ACC112 (cell line): ENCODE measurements around the gene HEXB.

Source experiments
- H2AFZ ChIP-seq: fragments of 200-600 bp; sonication (generic); one replicate; pipeline ENCODE4 v1.6.0; 2017; ENCODE audit warnings: antibody characterized with exemption, low read length; ENCODE audit not compliant: unreplicated experiment
- H3K27ac ChIP-seq: fragments of 200-600 bp; sonication (generic); 2 replicates; pipeline ENCODE4 v1.5.1; 2014; ENCODE audit warnings: low read depth, mild to moderate bottlenecking, antibody characterized with exemption, low read length, moderate library complexity
- H3K27me3 ChIP-seq: fragments of 200-600 bp; sonication (generic); 2 replicates; pipeline ENCODE4 v1.6.1; 2014; ENCODE audit warnings: mild to moderate bottlenecking, antibody characterized with exemption, low read length, moderate library complexity, mixed read lengths; ENCODE audit not compliant: insufficient read depth
- H3K36me3 ChIP-seq: fragments of 200-600 bp; sonication (generic); 2 replicates; pipeline ENCODE4 v1.6.1; 2016; ENCODE audit warnings: mild to moderate bottlenecking, antibody characterized with exemption, low read length, moderate library complexity, mixed read lengths; ENCODE audit not compliant: insufficient read depth
- H3K4me1 ChIP-seq: fragments of 200-600 bp; sonication (generic); one replicate; pipeline ENCODE4 v1.6.1; 2016; ENCODE audit warnings: low read length, mixed read lengths; ENCODE audit not compliant: insufficient read depth, unreplicated experiment, control insufficient read depth
- H3K4me3 ChIP-seq: fragments of 200-600 bp; sonication (generic); 2 replicates; pipeline ENCODE4 v1.5.1; 2014; ENCODE audit warnings: mild to moderate bottlenecking, low read depth, low read length
- H3K79me2 ChIP-seq: fragments of 200-600 bp; sonication (generic); one replicate; pipeline ENCODE4 v1.6.0; 2016; ENCODE audit warnings: low read length; ENCODE audit not compliant: control insufficient read depth, unreplicated experiment, insufficient read depth

Gene HEXB

GRCh38 chr5:74659172-74659571, 25.9 kb upstream of the HEXB start:
- no peaks in the 10 kb centered on the region for H3K79me2 ChIP-seq
- peaks cover 9% of the 10 kb centered on the region for H3K4me1 ChIP-seq
- H3K27me3 ChIP-seq: no peaks in the 10 kb centered on the region
- H3K4me3 ChIP-seq: no peak overlapping the region
- H3K27ac ChIP-seq: no peak overlapping the region
- H2AFZ ChIP-seq: no peak overlapping the region
- no peaks in the 10 kb centered on the region for H3K36me3 ChIP-seq

DNA sequence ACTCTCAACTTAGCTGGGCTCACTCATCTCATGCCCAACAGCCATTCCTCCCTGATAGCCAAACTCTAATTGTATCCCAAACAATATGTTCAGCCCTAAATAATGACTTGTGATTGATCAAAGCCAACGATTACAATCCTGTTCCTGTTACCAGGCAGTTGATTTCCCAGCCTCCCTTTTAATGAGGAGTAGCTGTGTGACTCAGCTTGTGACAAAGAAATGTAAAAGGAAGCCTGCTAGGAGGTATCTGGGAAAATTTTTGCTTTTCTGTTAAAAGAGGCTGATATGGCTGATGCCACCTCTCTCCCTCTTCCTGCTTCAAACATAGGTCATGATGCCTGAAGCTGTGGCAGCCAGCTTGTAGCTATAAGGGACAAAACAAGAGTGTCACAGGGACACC, 24.9 kb upstream of the HEXB start:
- Histone ChIP-seq H3K27ac (no peak overlapping the region), H3K27me3 (no peaks in the 10 kb centered on the region), H3K36me3 (no peaks in the 10 kb centered on the region), H3K4me3 (no peak overlapping the region), H3K4me1 (peaks cover 9% of the 10 kb centered on the region), H2AFZ (no peak overlapping the region), H3K79me2 (no peaks in the 10 kb centered on the region)

GRCh38 chr5:74660873-74661272, 24.2 kb upstream of the HEXB start:
- no peaks in the 10 kb centered on the region for H3K79me2 ChIP-seq
- H2AFZ ChIP-seq: no peak overlapping the region
- no peaks in the 10 kb centered on the region for H3K36me3 ChIP-seq
- H3K27me3 ChIP-seq: no peaks in the 10 kb centered on the region
- peaks cover 9% of the 10 kb centered on the region for H3K4me1 ChIP-seq
- H3K4me3 ChIP-seq: no peak overlapping the region
- H3K27ac ChIP-seq: no peak overlapping the region

DNA sequence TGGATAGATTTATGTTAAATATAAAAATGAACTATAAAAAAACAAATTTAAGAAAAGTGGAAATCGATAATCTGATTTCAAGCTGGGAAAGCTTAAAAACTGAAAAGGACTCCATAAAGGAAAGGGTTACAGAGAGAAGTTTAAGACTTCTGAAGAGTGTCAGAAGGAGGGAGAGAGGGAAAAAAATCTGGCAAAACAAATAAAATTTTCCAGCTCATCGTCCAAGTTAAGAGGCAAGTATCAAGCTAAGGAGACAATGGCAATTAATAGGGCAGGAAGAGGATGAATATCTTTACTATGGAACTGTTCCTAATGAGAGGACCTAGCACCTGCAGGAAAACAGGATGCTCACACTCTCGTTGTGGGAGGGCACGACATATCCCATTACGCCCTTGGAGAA, 20.5 kb upstream of the HEXB start:
- Histone ChIP-seq H3K27me3 (no peaks in the 10 kb centered on the region), H2AFZ (no peak overlapping the region), H3K27ac (no peak overlapping the region), H3K4me1 (peaks cover 9% of the 10 kb centered on the region), H3K79me2 (no peaks in the 10 kb centered on the region), H3K4me3 (no peak overlapping the region), H3K36me3 (no peaks in the 10 kb centered on the region)

DNA sequence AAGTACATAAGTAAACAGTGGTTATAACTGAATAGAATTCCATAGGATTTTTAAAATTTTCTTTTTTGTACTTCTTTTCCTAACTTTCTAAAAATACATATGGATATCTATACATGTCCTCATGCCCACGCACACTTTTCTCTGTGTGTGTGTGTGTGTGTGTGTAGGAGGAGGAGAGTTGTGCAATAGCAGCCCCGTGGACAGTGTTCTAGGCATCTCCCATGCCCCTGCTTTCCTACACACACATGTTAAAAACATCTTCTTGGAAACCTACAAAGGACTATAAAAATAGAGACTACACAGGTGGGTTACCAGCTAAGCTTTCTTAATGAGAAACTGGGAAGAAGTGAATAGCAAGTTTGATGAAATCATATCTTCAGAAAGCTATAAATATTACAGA, 19.8 kb upstream of the HEXB start:
- no peak overlapping the region for H3K4me3 ChIP-seq
- no peaks in the 10 kb centered on the region for H3K79me2 ChIP-seq
- H3K4me1 ChIP-seq: peaks cover 9% of the 10 kb centered on the region
- H3K27me3 ChIP-seq: no peaks in the 10 kb centered on the region
- H3K27ac ChIP-seq: no peak overlapping the region
- no peak overlapping the region for H2AFZ ChIP-seq
- H3K36me3 ChIP-seq: no peaks in the 10 kb centered on the region

- Histone ChIP-seq H3K27ac (no peak overlapping the region), H2AFZ (no peak overlapping the region), H3K36me3 (no peaks in the 10 kb centered on the region), H3K4me3 (no peak overlapping the region), H3K27me3 (no peaks in the 10 kb centered on the region), H3K79me2 (no peaks in the 10 kb centered on the region), H3K4me1 (peaks cover 3% of the 10 kb centered on the region)
These were observed 19.2 kb upstream of the HEXB start for GRCh38 chr5:74665816-74666215.

GRCh38 chr5:74667396-74667795, 17.6 kb upstream of the HEXB start:
- H3K27me3 ChIP-seq: no peaks in the 10 kb centered on the region
- H3K27ac ChIP-seq: no peak overlapping the region
- no peaks in the 10 kb centered on the region for H3K36me3 ChIP-seq
- no peak overlapping the region for H2AFZ ChIP-seq
- H3K4me3 ChIP-seq: no peak overlapping the region
- H3K4me1 ChIP-seq: no peaks in the 10 kb centered on the region
- H3K79me2 ChIP-seq: no peaks in the 10 kb centered on the region

GRCh38 chr5:74669821-74670220, 15.2 kb upstream of the HEXB start:
- no peaks in the 10 kb centered on the region for H3K36me3 ChIP-seq
- no peaks in the 10 kb centered on the region for H3K79me2 ChIP-seq
- H3K4me1 ChIP-seq: peaks cover 8% of the 10 kb centered on the region
- H2AFZ ChIP-seq: no peak overlapping the region
- H3K4me3 ChIP-seq: no peak overlapping the region
- no peak overlapping the region for H3K27ac ChIP-seq
- H3K27me3 ChIP-seq: no peaks in the 10 kb centered on the region

GRCh38 chr5:74670396-74671038, 14.5 kb upstream of the HEXB start:
- Histone ChIP-seq H3K79me2 (no peaks in the 10 kb centered on the region), H3K36me3 (no peaks in the 10 kb centered on the region), H2AFZ (no peak overlapping the region), H3K4me3 (no peak overlapping the region), H3K27me3 (no peaks in the 10 kb centered on the region), H3K4me1 (peaks cover 8% of the 10 kb centered on the region), H3K27ac (no peak overlapping the region)

DNA sequence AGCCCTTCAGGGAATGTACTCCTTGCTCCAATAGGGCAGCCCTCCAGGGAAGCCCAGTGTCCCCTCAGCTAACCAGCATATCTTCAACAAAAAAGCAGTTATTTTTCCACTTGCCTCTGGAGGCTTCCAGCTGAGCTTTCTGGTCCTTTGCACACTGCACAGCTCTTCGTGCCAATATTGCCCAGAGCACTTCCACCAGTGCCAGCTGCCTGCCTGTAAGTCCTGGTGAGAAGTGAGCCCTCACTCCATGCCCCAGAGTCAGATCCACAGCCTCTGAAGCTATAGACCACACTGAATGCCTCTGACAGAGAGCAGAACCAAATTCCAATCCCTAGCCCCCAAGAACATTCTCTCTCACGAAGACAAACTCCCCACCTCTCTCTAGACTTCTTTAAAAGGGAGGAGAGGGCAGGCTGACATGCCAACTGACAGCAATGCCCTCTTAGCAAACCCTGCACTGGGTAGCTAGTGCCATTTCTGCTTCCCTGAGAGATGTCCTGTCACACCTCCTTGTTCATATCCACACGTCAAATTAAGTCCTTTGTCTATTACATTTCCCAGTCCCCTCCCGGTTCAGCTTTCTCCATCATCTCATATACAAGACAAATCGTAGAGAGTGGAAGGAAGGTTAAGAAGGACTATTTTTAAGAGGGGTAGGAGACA, 12.7 kb upstream of the HEXB start:
- no peaks in the 10 kb centered on the region for H3K27me3 ChIP-seq
- H3K36me3 ChIP-seq: no peaks in the 10 kb centered on the region
- no peaks in the 10 kb centered on the region for H3K79me2 ChIP-seq
- no peak overlapping the region for H3K27ac ChIP-seq
- H3K4me1 ChIP-seq: peaks cover 10% of the 10 kb centered on the region
- H2AFZ ChIP-seq: no peak overlapping the region
- H3K4me3 ChIP-seq: no peak overlapping the region

GRCh38 chr5:74673011-74673790, 11.8 kb upstream of the HEXB start:
- Histone ChIP-seq H3K79me2 (no peaks in the 10 kb centered on the region), H2AFZ (peak overlapping the region; percentile 63), H3K36me3 (no peaks in the 10 kb centered on the region), H3K27me3 (no peaks in the 10 kb centered on the region), H3K4me3 (peak overlapping the region; percentile 48), H3K27ac (no peak overlapping the region), H3K4me1 (peaks cover 14% of the 10 kb centered on the region)
